COLO668 (cell line): Measurements from ENCODE around the gene RRM1.

Experiments
- DNase-seq: peaks from one replicate; lab custom pipeline; 2025; ENCODE audit not compliant: unreplicated experiment; lab: John Stamatoyannopoulos, UW

The RRM1 gene

GRCh38 chr11:4185561-4185960 lies 91.0 kb downstream of the RRM1 start:
- no peak for DNase-seq

DNA sequence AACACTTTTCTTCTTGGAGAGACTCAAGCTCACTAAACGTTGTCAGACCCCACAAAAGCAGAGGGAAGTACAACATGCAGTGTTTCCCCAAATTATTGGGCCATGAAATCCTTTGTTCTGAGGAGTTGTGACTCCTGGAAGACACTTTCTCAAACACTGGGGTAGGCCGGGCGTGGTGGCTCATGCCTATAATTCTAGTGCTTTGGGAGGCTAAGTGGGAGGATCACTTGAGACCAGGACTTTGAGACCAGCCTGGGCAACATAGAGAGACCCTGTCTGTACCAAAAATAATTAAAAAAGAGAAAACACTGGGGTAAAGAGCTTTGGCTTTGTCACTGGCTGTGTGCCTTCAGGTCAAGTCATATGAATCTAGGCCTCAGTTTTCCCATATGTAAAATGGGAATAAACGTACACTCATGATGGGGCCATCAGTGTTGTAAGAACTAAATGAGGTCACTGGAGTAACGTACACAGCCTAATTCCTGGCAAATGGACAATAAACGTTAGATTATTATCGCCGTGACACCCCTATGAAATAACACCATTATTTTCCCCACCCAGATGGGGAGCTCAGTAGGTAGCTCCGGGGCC lies 92.0 kb downstream of the RRM1 start:
- no peak for DNase-seq

DNA sequence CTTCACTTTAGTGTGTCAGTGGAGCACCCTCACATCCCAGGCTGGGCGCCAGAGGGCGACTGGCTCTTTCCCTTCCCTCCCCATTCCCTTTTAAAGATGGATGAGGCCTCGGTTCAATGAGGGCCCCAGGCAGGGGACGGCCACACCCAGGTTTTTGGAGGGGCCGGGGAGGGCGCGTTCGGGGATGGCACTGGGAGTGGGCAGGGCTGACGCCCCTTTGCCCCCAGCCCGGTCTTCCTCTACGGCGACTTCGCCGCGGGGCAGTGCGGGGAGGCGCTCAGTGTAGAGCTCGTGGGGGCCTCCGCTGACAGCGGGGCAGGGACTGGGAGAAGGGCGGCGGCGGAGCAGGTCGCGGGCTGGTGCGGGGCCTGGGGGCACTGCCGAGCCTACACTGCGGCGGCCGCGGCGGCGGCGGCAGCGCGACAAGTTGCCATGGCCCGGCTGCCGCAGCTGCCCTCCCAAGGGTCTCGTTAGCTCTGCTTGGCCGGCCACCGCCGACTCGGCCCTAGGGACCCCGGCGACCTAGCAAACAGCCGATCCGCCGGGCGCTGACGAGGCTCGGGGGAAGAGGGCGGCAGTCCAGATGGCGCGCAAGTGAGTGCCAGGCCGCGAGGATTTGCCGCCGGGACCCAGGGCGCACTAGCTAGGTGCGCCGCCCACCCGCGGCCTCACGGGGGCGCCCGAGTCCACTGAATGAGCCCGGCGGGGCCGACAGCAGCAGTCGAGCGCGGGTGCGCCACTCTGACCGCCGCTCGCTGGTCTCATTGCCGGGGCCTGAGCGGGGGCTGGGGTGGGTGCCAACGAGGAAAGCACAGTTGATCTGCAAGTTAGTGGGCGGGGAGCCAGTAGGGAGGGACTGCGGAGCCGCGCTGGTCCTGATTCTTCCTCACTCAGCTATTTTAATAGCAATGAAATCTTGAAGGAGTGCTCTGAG lies 92.7 kb downstream of the RRM1 start:
- peak; percentile 80 for DNase-seq
